HEK293 (cell line): ENCODE measurements around the gene PRKCZ.

Source experiments
- CTCF ChIA-PET: fragments of 350-600 bp; formaldehyde crosslinking; extraction: SDS; loops from one replicate; lab custom pipeline; 2021; ENCODE audit warnings: antibody characterized with exemption; lab: Yijun Ruan, JAX
- POLR2A ChIA-PET: fragments of 300-600 bp; formaldehyde crosslinking; extraction: SDS; loops from one replicate; lab custom pipeline; 2020; ENCODE audit warnings: antibody characterized with exemption, inconsistent platforms; lab: Yijun Ruan, JAX
- H3K27ac ChIP-seq: fragments of 200-500 bp; sonication (Bioruptor generic); 2 replicates; pipeline ENCODE4 v1.5.1; 2014; ENCODE audit warnings: low read depth, low read length, control low read depth, inconsistent platforms; ENCODE audit errors: extremely low read depth
- H3K36me3 ChIP-seq, 2 experiments: fragments of 200-500 bp in 1 of 2; sonication (Bioruptor generic) in 1 of 2; 1 replicate in 1 of 2; 2 replicates in 1 of 2; pipeline ENCODE4 v1.5.1; 2014 to 2017; ENCODE audit warnings: inconsistent platforms in 2 of 2, low read length in 2 of 2; ENCODE audit not compliant: control insufficient read depth in 2 of 2, insufficient read depth in 1 of 2
- H3K4me1 ChIP-seq: fragments of 200-500 bp; sonication (Bioruptor generic); 2 replicates; pipeline ENCODE4 v1.5.1; 2014; ENCODE audit warnings: mild to moderate bottlenecking, low read length, inconsistent platforms; ENCODE audit not compliant: control insufficient read depth, insufficient read depth
- H3K4me3 ChIP-seq: 2 replicates; pipeline ENCODE4 v1.5.1; 2011; ENCODE audit warnings: low read depth, mild to moderate bottlenecking, control low read depth, low read length, moderate library complexity
- H3K9me3 ChIP-seq: fragments of 200-500 bp; sonication (Bioruptor generic); 2 replicates; pipeline ENCODE4 v1.5.1; 2014; ENCODE audit warnings: low read depth, low read length, inconsistent platforms; ENCODE audit not compliant: control insufficient read depth, insufficient read depth
- GLIS2 ChIP-seq: fragments of 450-650 bp; formaldehyde crosslinking; IDR thresholded peaks from 2 replicates; pipeline ENCODE4 v1.5.1; 2016; ENCODE audit warnings: missing biosample characterization, missing genetic modification characterization
- HOXD13 ChIP-seq: sonication (generic); formaldehyde crosslinking; IDR thresholded peaks from 2 replicates; pipeline ENCODE4 v1.8.0; 2022; ENCODE audit warnings: missing genetic modification reagents, borderline replicate concordance
- KLF1 ChIP-seq: fragments of 450-650 bp; formaldehyde crosslinking; IDR thresholded peaks from 2 replicates; pipeline ENCODE4 v1.5.1; 2016; ENCODE audit warnings: missing biosample characterization, missing genetic modification characterization
- KLF7 ChIP-seq: fragments of 450-650 bp; formaldehyde crosslinking; IDR thresholded peaks from 2 replicates; pipeline ENCODE4 v1.5.1; 2016; ENCODE audit warnings: missing biosample characterization, missing genetic modification characterization, borderline replicate concordance
- SCRT2 ChIP-seq: fragments of 450-650 bp; formaldehyde crosslinking; IDR thresholded peaks from 2 replicates; pipeline ENCODE4 v1.5.1; 2016; ENCODE audit warnings: missing biosample characterization, missing genetic modification characterization
- SETDB1 ChIP-seq: IDR thresholded peaks from one replicate; pipeline ENCODE4 v1.6.1; 2017; ENCODE audit warnings: mild to moderate bottlenecking, low read length, moderate library complexity, mixed read lengths; ENCODE audit not compliant: insufficient read length
- SP3 ChIP-seq: fragments of 450-650 bp; formaldehyde crosslinking; IDR thresholded peaks from 2 replicates; pipeline ENCODE4 v1.5.1; 2016; ENCODE audit warnings: missing biosample characterization, missing genetic modification characterization
- ZFHX2 ChIP-seq: fragments of 450-650 bp; formaldehyde crosslinking; conservative IDR thresholded peaks from 2 replicates; pipeline ENCODE4 v1.5.1; 2016; ENCODE audit warnings: missing biosample characterization, missing genetic modification characterization
- ZIC2 ChIP-seq: fragments of 450-650 bp; formaldehyde crosslinking; IDR thresholded peaks from 2 replicates; pipeline ENCODE4 v1.5.1; 2016; ENCODE audit warnings: missing biosample characterization, missing genetic modification characterization
- ZNF112 ChIP-seq: fragments of 450-650 bp; formaldehyde crosslinking; IDR thresholded peaks from 2 replicates; pipeline ENCODE4 v1.5.0; 2017; ENCODE audit warnings: missing biosample characterization, missing genetic modification characterization
- ZNF121 ChIP-seq: fragments of 450-650 bp; formaldehyde crosslinking; IDR thresholded peaks from 2 replicates; pipeline ENCODE4 v1.5.1; 2016; ENCODE audit warnings: missing biosample characterization, missing genetic modification characterization
- ZNF2 ChIP-seq: fragments of 450-650 bp; formaldehyde crosslinking; IDR thresholded peaks from 2 replicates; pipeline ENCODE4 v1.5.1; 2016; ENCODE audit warnings: missing biosample characterization, missing genetic modification characterization
- ZNF221 ChIP-seq: fragments of 450-650 bp; formaldehyde crosslinking; IDR thresholded peaks from 2 replicates; pipeline ENCODE4 v1.5.1; 2017; ENCODE audit warnings: missing biosample characterization, missing genetic modification characterization, borderline replicate concordance
- ZNF555 ChIP-seq: fragments of 450-650 bp; formaldehyde crosslinking; conservative IDR thresholded peaks from 2 replicates; pipeline ENCODE4 v1.5.1; 2017; ENCODE audit warnings: missing biosample characterization, mild to moderate bottlenecking, missing genetic modification characterization, inconsistent platforms
- ZNF596 ChIP-seq: fragments of 450-650 bp; IDR thresholded peaks from 2 replicates; pipeline ENCODE4 v1.5.0; 2018; ENCODE audit warnings: missing biosample characterization, mild to moderate bottlenecking, missing genetic modification characterization, moderate library complexity
- ZNF701 ChIP-seq: fragments of 450-650 bp; formaldehyde crosslinking; IDR thresholded peaks from 2 replicates; pipeline ENCODE4 v1.5.1; 2016; ENCODE audit warnings: missing biosample characterization, missing genetic modification characterization
- ZNF768 ChIP-seq: fragments of 450-650 bp; formaldehyde crosslinking; IDR thresholded peaks from 2 replicates; pipeline ENCODE4 v1.5.1; 2018; ENCODE audit warnings: missing biosample characterization, mild to moderate bottlenecking, missing genetic modification characterization
- ZNF776 ChIP-seq: fragments of 450-650 bp; formaldehyde crosslinking; IDR thresholded peaks from 2 replicates; pipeline ENCODE4 v1.5.0; 2017; ENCODE audit warnings: missing biosample characterization, missing genetic modification characterization, borderline replicate concordance
- ZNF785 ChIP-seq: fragments of 450-650 bp; formaldehyde crosslinking; IDR thresholded peaks from 2 replicates; pipeline ENCODE4 v1.5.1; 2016; ENCODE audit warnings: missing biosample characterization, missing genetic modification characterization
- TF ChIP-seq, protein P1 (sequence below): fragments of 450-650 bp; formaldehyde crosslinking; IDR thresholded peaks from 2 replicates; pipeline ENCODE4 v1.5.1; 2017; ENCODE audit warnings: missing biosample characterization, missing genetic modification characterization
- TF ChIP-seq, protein P2 (sequence below): fragments of 450-650 bp; formaldehyde crosslinking; IDR thresholded peaks from 2 replicates; pipeline ENCODE4 v1.5.1; 2016; ENCODE audit warnings: missing biosample characterization, missing genetic modification characterization, low read depth
- TF ChIP-seq, protein P3 (sequence below): fragments of 450-650 bp; formaldehyde crosslinking; IDR thresholded peaks from 2 replicates; pipeline ENCODE4 v1.5.1; 2016; ENCODE audit warnings: missing biosample characterization, missing genetic modification characterization

Gene PRKCZ

DNA sequence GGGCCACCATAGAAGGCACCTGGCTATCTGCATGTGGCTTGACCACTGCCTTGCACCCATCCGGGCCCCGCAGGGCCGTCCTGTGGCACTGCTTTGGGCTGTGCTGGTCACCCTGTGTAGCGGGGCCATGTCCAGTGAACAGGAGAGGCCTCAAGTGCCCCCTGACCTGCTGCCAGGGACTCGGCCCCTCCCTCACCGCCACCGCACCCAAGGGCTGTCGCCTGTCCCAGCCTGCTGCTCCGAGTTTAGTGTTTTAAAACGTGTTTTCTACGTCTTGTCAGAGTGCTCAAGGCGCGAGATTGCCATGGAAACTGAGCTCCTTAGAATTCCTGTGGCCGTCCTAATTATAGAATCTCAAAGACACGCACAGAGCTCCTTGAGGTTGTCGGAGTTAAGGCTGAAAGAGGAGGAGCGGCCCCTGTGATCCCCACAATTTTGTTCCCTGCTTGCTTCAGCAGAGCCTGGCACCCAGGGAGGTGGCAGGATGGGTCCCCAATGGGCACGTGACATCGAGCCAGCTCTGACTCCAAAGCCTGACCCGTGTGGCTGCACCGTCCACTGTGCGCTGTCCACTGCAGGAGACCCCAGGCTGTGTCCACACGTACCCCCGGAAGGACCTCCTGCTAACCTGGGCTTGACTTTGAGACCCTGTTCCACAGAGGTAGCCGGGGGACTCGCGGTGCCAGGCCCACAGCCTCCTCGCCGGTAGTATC is 78.1 kb downstream of the PRKCZ start (continued):
- TF ChIP-seq, protein P1, sequence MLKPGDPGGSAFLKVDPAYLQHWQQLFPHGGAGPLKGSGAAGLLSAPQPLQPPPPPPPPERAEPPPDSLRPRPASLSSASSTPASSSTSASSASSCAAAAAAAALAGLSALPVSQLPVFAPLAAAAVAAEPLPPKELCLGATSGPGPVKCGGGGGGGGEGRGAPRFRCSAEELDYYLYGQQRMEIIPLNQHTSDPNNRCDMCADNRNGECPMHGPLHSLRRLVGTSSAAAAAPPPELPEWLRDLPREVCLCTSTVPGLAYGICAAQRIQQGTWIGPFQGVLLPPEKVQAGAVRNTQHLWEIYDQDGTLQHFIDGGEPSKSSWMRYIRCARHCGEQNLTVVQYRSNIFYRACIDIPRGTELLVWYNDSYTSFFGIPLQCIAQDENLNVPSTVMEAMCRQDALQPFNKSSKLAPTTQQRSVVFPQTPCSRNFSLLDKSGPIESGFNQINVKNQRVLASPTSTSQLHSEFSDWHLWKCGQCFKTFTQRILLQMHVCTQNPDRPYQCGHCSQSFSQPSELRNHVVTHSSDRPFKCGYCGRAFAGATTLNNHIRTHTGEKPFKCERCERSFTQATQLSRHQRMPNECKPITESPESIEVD = no peak
- TF ChIP-seq ZNF2 (tag by site-specific recombination) (no peak), ZNF221 (tag by site-specific recombination) (no peak)
- TF ChIP-seq, protein P2, sequence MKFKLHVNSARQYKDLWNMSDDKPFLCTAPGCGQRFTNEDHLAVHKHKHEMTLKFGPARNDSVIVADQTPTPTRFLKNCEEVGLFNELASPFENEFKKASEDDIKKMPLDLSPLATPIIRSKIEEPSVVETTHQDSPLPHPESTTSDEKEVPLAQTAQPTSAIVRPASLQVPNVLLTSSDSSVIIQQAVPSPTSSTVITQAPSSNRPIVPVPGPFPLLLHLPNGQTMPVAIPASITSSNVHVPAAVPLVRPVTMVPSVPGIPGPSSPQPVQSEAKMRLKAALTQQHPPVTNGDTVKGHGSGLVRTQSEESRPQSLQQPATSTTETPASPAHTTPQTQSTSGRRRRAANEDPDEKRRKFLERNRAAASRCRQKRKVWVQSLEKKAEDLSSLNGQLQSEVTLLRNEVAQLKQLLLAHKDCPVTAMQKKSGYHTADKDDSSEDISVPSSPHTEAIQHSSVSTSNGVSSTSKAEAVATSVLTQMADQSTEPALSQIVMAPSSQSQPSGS (tag by site-specific recombination) = no peak

GRCh38 chr1:2129256-2129943 is 79.2 kb downstream of the PRKCZ start:
- ChIA-PET POLR2A (no interaction called here), CTCF (interaction anchor here (0.6 kb wide), 2 partner anchors 168 to 1295 kb away, joined by 3 read pairs; no protein-coding TSS in a partner anchor)
- Histone ChIP-seq H3K9me3 (no peaks in the 10 kb centered on the region), H3K4me3 (no peak overlapping the region)
- TF ChIP-seq ZNF768 (tag by site-specific recombination) (no peak), ZNF121 (tag by site-specific recombination) (0 out of 2 replicates have a peak, but pooled peaks have one; percentile 42)
- TF ChIP-seq, all 188 proteins: peak for 1
- Histone ChIP-seq H3K36me3 (no peaks in the 10 kb centered on the region), H3K27ac (no peak overlapping the region), H3K4me1 (peaks cover 3% of the 10 kb centered on the region)

- no peaks in the 10 kb centered on the region for H3K36me3 ChIP-seq
- TF ChIP-seq SETDB1 = no peak
- no peak for TF ChIP-seq ZNF112 (tag by site-specific recombination)
- TF ChIP-seq ZNF776 (tag by site-specific recombination) = no peak
- TF ChIP-seq ZFHX2 (tag by site-specific recombination) = no peak
- no peak for TF ChIP-seq SP3 (tag by site-specific recombination)
- 0 out of 2 replicates have a peak, but pooled peaks have one; percentile 7 for TF ChIP-seq ZIC2 (tag by site-specific recombination)
- 0 out of 2 replicates have a peak, but pooled peaks have one; percentile 15 for TF ChIP-seq GLIS2 (tag by site-specific recombination)
- TF ChIP-seq ZNF701 (tag by site-specific recombination) = no peak
- TF ChIP-seq ZNF785 (tag by site-specific recombination) = no peak
- TF ChIP-seq, all 188 proteins: peak for 2
- H3K4me3 ChIP-seq = no peak overlapping the region
- CTCF ChIA-PET = no interaction called here
- no peak overlapping the region for H3K27ac ChIP-seq
- H3K4me1 ChIP-seq = peaks cover 3% of the 10 kb centered on the region
- no peaks in the 10 kb centered on the region for H3K9me3 ChIP-seq
- POLR2A ChIA-PET = no interaction called here
These were observed 79.9 kb downstream of the PRKCZ start for GRCh38 chr1:2130156-2130555.

GRCh38 chr1:2130871-2131289 is 80.7 kb downstream of the PRKCZ start:
- Histone ChIP-seq H3K9me3 (no peaks in the 10 kb centered on the region), H3K36me3 (peaks cover 0 to under 1% of the 10 kb centered on the region in 2 experiments; a peak in 1 of 3 replicates), H3K4me1 (peaks cover 3% of the 10 kb centered on the region), H3K27ac (no peak overlapping the region), H3K4me3 (no peak overlapping the region)
- ChIA-PET POLR2A (no interaction called here), CTCF (interaction anchor here (0.7 kb wide), 2 partner anchors 44 to 726 kb away, joined by 3 to 4 read pairs; no protein-coding TSS in a partner anchor)
- TF ChIP-seq ZNF596 (tag by site-specific recombination) = no peak
- TF ChIP-seq ZNF555 (tag by site-specific recombination) = no peak
- TF ChIP-seq, protein P3, sequence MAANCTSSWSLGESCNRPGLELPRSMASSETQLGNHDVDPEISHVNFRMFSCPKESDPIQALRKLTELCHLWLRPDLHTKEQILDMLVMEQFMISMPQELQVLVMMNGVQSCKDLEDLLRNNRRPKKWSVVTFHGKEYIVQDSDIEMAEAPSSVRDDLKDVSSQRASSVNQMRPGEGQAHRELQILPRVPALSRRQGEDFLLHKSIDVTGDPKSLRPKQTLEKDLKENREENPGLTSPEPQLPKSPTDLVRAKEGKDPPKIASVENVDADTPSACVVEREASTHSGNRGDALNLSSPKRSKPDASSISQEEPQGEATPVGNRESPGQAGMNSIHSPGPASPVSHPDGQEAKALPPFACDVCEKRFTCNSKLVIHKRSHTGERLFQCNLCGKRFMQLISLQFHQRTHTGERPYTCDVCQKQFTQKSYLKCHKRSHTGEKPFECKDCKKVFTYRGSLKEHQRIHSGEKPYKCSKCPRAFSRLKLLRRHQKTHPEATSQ (tag by site-specific recombination) = no peak
- no peak for TF ChIP-seq HOXD13
- no peak for TF ChIP-seq ZNF112 (tag by site-specific recombination)
- no peak for TF ChIP-seq SCRT2 (tag by site-specific recombination)
- TF ChIP-seq KLF1 = no peak
- TF ChIP-seq KLF7 (tag by site-specific recombination) = no peak
